SH-SY5Y (cell line): Measurements from ENCODE around the gene STX12.
A peak's percentile ranks its signal among the peaks of the same experiment; 100 is the strongest.

Source experiments
- GATA2 ChIP-seq: IDR thresholded peaks from 2 replicates; pipeline ENCODE4 v1.6.1; 2011; ENCODE audit warnings: mild to moderate bottlenecking, low read depth, low read length
- GATA3 ChIP-seq: IDR thresholded peaks from 2 replicates; pipeline ENCODE4 v1.6.1; 2011; ENCODE audit warnings: low read depth, mild to moderate bottlenecking, low read length, moderate library complexity

GRCh38 chr1:27759236-27759635 lies 13.8 kb upstream of the STX12 start:
- TF ChIP-seq GATA3 (peak; percentile 99), GATA2 (peak; percentile 96)
